ENCODE measurements around the gene RPA1.

The RPA1 gene

DNA sequence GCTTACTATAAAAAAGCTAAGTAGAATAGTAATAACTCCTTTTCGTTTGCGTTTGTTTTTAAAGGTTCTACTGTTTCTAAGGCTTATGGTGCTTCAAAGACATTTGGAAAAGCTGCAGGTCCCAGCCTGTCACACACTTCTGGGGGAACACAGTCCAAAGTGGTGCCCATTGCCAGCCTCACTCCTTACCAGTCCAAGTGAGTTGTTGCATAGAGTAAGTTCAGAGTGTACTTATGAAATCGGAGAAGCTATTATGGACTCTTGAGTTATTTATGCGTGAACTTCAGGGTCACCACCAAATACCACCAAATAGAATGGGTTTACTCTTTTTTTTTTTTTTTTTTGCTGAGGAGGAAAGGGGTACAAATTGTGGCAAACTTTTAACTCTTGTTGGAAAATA is 45.8 kb downstream of the RPA1 start:
- Histone ChIP-seq H3K4me3 (ENCODE audit: insufficient read depth, low read length, poor library complexity, severe bottlenecking) (no peak overlapping the region), H3K4me2 (ENCODE audit: low read depth, low read length, poor library complexity, severe bottlenecking) (no peak overlapping the region), H4K20me1 (ENCODE audit: low read depth, low read length) (0 out of 2 replicates have a peak, but pooled peaks cover 3% of the 10 kb centered on the region), H2AFZ (ENCODE audit: low read depth, low read length, severe bottlenecking) (no peak overlapping the region), H3K27me3 (ENCODE audit: low read length) (no peaks in the 10 kb centered on the region), H3K9me2 (replicated peaks; ENCODE audit: insufficient read depth, low read length) (no peaks in the 10 kb centered on the region), H3F3A (ENCODE audit: insufficient read depth) (no peaks in the 10 kb centered on the region), H3K36me3 (ENCODE audit: low read length) (peaks cover 50% of the 10 kb centered on the region), H3K79me2 (ENCODE audit: insufficient read depth, low read length) (no peaks in the 10 kb centered on the region), H3K27ac (ENCODE audit: low read depth, low read length) (no peak overlapping the region), H3K9ac (ENCODE audit: low read length) (no peak overlapping the region), H3K9me3 (ENCODE audit: insufficient read depth, low read length) (no peaks in the 10 kb centered on the region)
- TF ChIP-seq, protein P1, sequence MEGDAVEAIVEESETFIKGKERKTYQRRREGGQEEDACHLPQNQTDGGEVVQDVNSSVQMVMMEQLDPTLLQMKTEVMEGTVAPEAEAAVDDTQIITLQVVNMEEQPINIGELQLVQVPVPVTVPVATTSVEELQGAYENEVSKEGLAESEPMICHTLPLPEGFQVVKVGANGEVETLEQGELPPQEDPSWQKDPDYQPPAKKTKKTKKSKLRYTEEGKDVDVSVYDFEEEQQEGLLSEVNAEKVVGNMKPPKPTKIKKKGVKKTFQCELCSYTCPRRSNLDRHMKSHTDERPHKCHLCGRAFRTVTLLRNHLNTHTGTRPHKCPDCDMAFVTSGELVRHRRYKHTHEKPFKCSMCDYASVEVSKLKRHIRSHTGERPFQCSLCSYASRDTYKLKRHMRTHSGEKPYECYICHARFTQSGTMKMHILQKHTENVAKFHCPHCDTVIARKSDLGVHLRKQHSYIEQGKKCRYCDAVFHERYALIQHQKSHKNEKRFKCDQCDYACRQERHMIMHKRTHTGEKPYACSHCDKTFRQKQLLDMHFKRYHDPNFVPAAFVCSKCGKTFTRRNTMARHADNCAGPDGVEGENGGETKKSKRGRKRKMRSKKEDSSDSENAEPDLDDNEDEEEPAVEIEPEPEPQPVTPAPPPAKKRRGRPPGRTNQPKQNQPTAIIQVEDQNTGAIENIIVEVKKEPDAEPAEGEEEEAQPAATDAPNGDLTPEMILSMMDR (IDR thresholded peaks at IDR 0.05; ENCODE audit: insufficient read depth, low read length, poor library complexity, severe bottlenecking), result no peak
- TF ChIP-seq EZH2phosphoT487 (conservative IDR thresholded peaks at IDR 0.05; ENCODE audit: low read length), result no peak

DNA sequence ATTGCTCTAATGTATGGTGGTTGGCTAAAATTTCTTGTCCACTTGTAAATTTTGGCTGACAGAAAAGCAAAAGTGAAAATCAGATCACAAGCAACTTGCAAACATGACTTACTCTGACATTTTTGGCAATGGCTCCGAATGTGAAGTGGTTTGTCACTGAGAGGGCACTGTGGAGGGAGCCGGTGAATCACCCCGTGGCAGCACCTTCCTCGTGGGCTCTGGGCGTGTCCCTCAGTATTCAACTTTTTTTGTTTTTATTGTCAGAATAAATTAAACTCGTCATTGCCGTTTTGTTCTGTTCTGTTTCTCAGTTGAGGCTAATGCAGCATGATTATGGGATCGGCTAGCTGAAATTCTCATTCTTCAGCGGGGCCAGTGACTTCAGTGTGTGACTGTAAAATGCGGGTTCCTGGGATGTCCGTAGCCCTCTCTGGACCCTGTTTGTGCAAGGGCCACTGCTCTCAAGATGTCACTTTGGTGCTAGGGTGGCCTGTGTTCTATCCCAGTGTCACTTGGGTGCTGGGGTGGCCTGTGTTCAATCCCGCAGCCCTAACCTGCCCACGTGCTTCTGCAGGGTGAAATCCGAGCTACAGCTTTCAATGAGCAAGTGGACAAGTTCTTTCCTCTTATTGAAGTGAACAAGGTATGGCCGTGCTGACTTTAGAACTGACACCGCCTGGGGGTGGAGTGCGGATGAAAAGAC is 48.8 kb downstream of the RPA1 start:
- Histone ChIP-seq H3K79me2 (ENCODE audit: insufficient read depth, low read length) (no peaks in the 10 kb centered on the region), H3K9me2 (replicated peaks; ENCODE audit: insufficient read depth, low read length) (no peaks in the 10 kb centered on the region), H3F3A (ENCODE audit: insufficient read depth) (no peaks in the 10 kb centered on the region), H4K20me1 (ENCODE audit: low read depth, low read length) (0 out of 2 replicates have a peak, but pooled peaks cover 3% of the 10 kb centered on the region), H2AFZ (ENCODE audit: low read depth, low read length, severe bottlenecking) (no peak overlapping the region), H3K9ac (ENCODE audit: low read length) (no peak overlapping the region), H3K4me3 (ENCODE audit: insufficient read depth, low read length, poor library complexity, severe bottlenecking) (no peak overlapping the region), H3K27ac (ENCODE audit: low read depth, low read length) (no peak overlapping the region), H3K36me3 (ENCODE audit: low read length) (peaks cover 35% of the 10 kb centered on the region; the same call in 1 of the 2 replicates), H3K27me3 (ENCODE audit: low read length) (no peaks in the 10 kb centered on the region), H3K9me3 (ENCODE audit: insufficient read depth, low read length) (no peaks in the 10 kb centered on the region), H3K4me2 (ENCODE audit: low read depth, low read length, poor library complexity, severe bottlenecking) (no peak overlapping the region)
- TF ChIP-seq, protein P1 (IDR thresholded peaks at IDR 0.05; ENCODE audit: insufficient read depth, low read length, poor library complexity, severe bottlenecking), result no peak
- no peak for TF ChIP-seq EZH2phosphoT487 (conservative IDR thresholded peaks at IDR 0.05; ENCODE audit: low read length)

DNA sequence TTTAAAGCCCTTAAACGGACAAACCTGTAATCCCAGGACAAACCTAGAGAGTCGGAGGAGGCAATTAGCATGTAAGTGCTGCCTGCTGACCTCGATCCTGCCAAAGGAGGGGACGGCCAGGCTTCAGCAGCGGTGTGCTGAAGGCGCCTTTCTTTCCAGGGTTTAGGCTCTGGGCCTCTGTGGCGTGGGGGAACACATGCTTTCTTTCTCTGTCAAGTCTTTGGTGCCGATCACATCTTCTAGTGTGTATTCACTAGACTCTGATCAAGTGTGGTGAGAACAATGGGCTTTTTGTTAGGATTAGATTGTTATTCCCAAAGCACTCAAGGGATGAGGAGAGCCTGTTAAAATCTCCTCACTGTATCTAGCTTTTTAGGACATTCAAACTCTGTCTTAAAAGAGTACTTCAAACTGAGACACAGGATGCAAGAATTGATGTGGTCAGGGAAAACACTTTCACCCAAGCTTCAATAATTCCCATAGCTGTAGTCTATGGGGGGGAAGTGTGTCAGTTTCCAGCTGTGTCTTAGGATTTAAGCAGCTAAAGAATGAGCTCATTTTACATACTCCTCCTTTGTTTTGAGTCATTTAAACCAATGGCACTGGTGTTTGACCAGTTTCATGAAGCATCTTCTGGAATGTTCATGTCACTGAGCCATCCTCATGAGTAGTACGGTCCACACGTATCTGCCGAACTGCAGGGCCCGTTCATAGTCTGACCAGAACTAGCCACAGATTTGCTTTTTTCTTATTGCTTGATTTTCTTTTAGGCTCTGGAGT is 51.2 kb downstream of the RPA1 start:
- no peaks in the 10 kb centered on the region for H3K79me2 ChIP-seq (ENCODE audit: insufficient read depth, low read length)
- 0 out of 2 replicates have a peak, but pooled peaks cover 3% of the 10 kb centered on the region for H4K20me1 ChIP-seq (ENCODE audit: low read depth, low read length)
- no peak overlapping the region for H3K27ac ChIP-seq (ENCODE audit: low read depth, low read length)
- H3K36me3 ChIP-seq (ENCODE audit: low read length), result peaks cover 37% of the 10 kb centered on the region
- no peak overlapping the region for H3K9ac ChIP-seq (ENCODE audit: low read length)
- H3K27me3 ChIP-seq (ENCODE audit: low read length), result no peaks in the 10 kb centered on the region
- H3K4me3 ChIP-seq (ENCODE audit: insufficient read depth, low read length, poor library complexity, severe bottlenecking), result no peak overlapping the region
- no peaks in the 10 kb centered on the region for H3K9me2 ChIP-seq (replicated peaks; ENCODE audit: insufficient read depth, low read length)
- H3K4me2 ChIP-seq (ENCODE audit: low read depth, low read length, poor library complexity, severe bottlenecking), result no peak overlapping the region
- H3K9me3 ChIP-seq (ENCODE audit: insufficient read depth, low read length), result no peaks in the 10 kb centered on the region
- TF ChIP-seq, protein P1 (IDR thresholded peaks at IDR 0.05; ENCODE audit: insufficient read depth, low read length, poor library complexity, severe bottlenecking), result no peak
- no peak for TF ChIP-seq EZH2phosphoT487 (conservative IDR thresholded peaks at IDR 0.05; ENCODE audit: low read length)
- H3F3A ChIP-seq (ENCODE audit: insufficient read depth), result no peaks in the 10 kb centered on the region
- H2AFZ ChIP-seq (ENCODE audit: low read depth, low read length, severe bottlenecking), result no peak overlapping the region

Measured in SU-DHL-6 (cell line).